Endothelial cell of coronary artery (primary cell): Measurements from ENCODE around the gene COX6B2. TPM values are rescaled to one million over a fixed set of nuclear protein-coding genes. Genes with fewer than 3 reads are reported as not detected.

Experiments used
- total RNA-seq: library from RNA; depleted of rRNA; stranded (reverse); fragments of >200 nt; gene quantifications from 2 replicates; pipeline ENCODE4 v1.2.3, GENCODE V29; 2014

COX6B2 gene, protein sequence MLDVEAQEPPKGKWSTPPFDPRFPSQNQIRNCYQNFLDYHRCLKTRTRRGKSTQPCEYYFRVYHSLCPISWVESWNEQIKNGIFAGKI
- not detected in 2 replicates for total RNA-seq

DNA sequence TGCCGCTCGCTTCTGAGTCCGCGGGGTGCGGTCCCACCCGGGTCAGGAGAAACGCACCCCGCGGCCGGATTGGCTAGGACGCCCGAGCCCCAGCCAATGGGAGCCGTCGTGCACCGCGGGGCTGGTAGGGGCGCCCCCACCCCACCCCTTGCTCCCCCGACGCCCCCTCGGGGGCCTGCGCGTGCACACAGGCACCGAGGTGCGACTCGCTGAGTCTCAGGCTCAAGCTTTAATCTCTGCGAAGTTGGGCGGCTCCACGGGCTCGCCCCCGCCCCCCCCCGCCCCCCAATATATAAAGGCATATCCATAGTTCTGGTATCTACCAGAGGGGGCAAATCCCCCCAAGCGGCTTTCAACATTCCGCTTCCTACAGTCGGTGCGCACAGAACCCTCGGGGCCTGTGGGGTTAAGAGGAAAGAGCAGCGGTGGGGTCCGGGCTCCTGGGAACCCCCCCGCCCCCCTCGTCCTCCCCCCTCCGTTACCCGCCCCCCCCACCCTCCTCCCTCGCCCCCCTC, at the start of gene COX6B2:
Gene COX6B2, minus strand, starts transcription at position 22 of the 515 bp plus-strand sequence. CDS start 198 bp downstream, outside the sequence.

DNA sequence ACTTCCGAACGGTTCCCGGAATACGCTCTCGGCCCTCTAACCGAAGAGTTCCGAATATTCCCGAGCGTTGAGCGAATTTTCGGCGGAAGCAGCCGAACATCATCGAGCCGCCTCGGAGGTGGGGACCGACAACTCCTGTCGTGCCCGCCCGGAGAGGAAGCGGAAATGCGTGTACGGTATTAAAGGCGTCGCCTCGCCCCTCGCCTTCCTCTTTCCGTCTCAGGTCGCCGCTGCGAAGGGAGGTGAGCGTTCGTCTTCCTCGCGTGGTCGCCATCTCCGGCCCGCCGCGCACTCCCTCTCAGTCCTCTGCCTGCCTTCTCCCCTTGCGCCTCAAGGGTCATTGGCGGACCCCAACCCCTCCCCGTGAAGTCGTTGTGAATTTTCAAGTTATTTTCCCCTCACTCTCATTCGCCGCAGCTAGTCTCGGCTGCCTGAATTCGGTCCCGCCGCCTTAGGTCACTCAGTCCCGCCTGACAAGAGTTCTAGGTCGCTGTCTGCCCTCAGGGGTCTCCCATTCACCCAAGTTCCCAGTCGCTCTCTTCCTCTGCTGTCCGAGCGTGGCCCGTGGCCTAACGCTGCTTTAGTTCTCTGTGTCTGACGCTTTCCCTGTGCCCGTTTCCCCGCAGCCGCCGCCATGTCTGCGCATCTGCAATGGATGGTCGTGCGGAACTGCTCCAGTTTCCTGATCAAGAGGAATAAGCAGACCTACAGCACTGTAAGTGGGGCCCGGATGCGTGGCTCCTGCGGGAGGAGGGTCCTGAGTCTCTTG, 31.4 kb upstream of the COX6B2 start, which contains the start of gene RPL28:
Gene RPL28, plus strand, starts transcription at position 209 of the 769 bp plus-strand sequence. Its CDS starts 426 bp downstream, at position 635.

GRCh38 chr19:55384131-55384919, 29.8 kb upstream of the COX6B2 start, which contains the start of gene TMEM238:
Gene TMEM238, minus strand, starts transcription at chr19:55384292. Its CDS starts 33 bp downstream, at chr19:55384259.

DNA sequence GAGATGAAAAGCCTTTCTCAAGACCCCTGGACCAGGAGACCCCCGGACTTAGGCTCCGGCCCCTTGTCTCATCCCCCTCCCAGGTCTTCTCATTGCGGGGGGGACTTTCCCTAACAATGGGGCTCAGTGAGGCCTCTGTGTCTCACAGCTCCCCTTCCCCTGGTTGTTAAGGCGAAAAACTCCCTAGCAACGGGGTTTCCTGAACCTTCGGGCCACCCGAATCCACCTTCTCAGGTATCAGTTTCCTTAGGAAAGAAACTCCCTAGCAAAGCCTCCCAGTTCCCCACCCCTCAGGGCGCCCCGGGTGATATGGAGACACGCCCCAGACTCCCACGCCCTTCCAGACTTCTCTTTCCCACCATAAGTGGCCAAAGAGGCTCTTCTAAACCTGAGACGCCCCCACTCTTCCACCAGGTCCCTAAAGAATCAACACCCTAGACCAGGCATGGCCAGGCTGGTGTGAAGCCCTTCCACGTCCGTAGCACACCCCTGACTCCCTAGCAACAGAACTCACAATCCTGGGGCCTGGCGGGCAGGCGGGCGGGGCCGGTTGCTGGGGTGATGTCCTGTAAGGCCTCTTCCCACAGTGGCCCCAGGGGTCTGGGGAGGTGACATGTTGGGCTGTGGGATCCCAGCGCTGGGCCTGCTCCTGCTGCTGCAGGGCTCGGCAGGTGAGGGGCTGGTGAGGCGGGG, 21.9 kb upstream of the COX6B2 start, which contains the start of gene TMEM190:
Gene TMEM190, plus strand, starts transcription at position 586 of the 693 bp plus-strand sequence. Its CDS starts 28 bp downstream, at position 614.

GRCh38 chr19:55370305-55370988, 15.9 kb upstream of the COX6B2 start, which contains the start of gene IL11:
Gene IL11, minus strand, starts transcription at chr19:55370463. Its CDS starts 153 bp downstream, at chr19:55370310.

DNA sequence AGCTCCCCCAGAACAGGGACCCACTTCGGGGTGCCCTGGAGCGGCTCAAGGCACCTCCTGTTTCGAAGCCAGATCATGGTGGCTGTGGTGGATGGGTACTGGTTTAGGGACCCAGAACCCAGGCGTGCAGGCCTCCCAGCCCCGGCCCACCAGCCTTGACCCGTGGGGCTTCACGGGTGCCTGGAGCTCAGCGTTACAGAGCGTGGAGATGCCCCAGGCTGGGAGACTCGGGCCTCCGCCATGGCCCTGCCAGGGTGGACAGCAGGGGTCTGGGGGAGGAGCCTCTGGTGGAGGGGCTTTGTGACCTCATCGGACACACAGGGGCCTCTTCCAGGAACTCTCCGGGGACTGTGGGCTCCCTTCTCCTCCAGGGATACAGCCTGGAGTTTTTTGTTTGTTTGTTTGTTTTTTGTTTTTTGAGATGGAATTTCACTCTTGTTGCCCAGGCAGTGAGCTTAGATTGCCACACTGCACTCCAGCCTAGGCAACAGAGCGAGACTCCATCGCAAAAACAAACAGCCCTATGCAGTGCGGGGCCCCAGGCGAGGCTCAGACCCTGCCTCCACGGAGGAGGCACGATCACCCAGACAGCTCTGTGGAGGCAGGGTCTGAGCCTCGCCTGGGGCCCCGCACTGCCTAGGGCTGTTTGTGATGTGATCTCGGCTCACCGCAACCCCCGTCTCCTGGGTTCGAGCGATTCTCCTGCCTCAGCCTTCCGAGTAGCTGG, 8.6 kb upstream of the COX6B2 start, which contains the start of gene GARIN5B:
Gene GARIN5B, minus strand, starts transcription at position 271 of the 727 bp plus-strand sequence. Its CDS starts 194 bp downstream, at position 77.

DNA sequence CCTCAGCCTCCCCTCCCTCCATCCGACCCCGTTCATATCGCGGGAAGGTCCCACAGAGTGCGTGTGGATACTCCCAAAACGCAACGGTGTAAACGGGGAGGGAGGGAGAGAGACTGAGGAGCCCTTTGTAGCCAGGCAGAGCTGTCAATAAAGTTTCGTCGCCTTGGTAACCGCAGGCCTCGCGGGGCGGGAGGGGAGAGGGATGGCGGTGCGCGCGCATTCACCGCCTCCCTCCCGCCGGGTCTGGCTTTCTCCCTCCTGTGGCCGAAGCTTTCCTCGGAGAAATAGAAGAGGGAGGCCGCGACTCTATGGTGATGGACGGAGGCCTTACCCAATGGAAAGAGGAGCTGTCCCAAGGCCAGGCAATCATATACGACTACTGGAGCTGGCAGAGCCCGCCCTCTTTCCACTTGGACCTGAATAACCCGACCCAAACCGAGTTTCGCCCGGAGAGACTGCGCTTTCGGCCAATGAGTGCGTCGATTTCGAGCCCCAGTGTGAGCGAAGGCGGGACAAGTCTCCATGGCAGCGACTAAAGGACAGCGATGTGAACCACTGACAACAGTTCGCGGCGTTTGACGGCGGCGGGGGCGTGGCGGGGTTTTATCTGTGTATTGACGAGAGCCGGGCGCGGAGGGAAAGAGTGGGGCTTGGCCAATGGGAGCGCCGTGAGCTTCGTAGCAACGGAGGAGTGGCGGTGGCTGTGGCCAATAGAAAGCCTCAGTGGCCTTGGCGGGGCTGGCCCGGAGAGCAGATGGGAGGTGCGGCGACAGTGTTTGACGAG, 15.2 kb downstream of the COX6B2 start, which contains the start of gene KMT5C:
Gene KMT5C, plus strand, starts transcription at position 772 of the 784 bp plus-strand sequence. CDS start 2,061 bp downstream, outside the sequence.

DNA sequence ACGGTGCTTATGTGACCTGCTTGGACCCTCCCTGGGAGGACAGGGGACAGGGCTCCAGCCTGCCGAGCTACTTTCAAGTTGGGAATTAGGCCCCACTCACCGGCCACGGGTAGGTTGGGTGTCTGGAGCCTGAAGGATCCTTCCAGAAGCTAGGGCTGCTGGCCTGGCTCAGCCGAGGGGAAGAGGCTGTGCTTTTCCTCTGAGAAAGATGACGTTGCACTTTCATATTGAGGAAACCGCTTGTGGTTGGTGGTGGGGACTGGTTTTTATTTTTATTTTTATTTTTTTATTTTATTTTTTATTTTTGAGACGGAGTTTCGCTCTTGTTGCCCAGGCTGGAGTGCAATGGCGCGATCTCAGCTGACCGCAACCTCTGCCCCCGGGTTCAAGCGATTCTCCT, 29.3 kb downstream of the COX6B2 start, which contains the start of gene TMEM150B:
Gene TMEM150B, minus strand, starts transcription at position 170 of the 400 bp plus-strand sequence. CDS start 4,305 bp downstream, outside the sequence.

Other genes starting within 250 kb of the COX6B2 start
- 33.6 and 40.1 TPM in 2 replicates for gene PPP1R12C, start 237.1 kb downstream of the COX6B2 start, total RNA-seq
- gene TNNT1, start 205.5 kb downstream of the COX6B2 start, total RNA-seq = 2.2 and 2.4 TPM in 2 replicates
- not detected in 2 replicates for gene TNNI3, start 197.0 kb downstream of the COX6B2 start, total RNA-seq
- gene DNAAF3, start 188.1 kb downstream of the COX6B2 start, total RNA-seq = 0.27 and 0.47 TPM in 2 replicates
- not detected in 2 replicates for gene SYT5, start 174.4 kb downstream of the COX6B2 start, total RNA-seq
- 0.63 and 1.3 TPM in 2 replicates for gene PTPRH, start 145.2 kb downstream of the COX6B2 start, total RNA-seq
- 0.72 and 1.1 TPM in 2 replicates for gene TMEM86B, start 126.0 kb downstream of the COX6B2 start, total RNA-seq
- 28.2 and 32.9 TPM in 2 replicates for gene PPP6R1, start 95.7 kb downstream of the COX6B2 start, total RNA-seq
- gene HSPBP1, start 74.6 kb downstream of the COX6B2 start, total RNA-seq = 23.2 and 27.4 TPM in 2 replicates
- gene BRSK1, start 70.7 kb downstream of the COX6B2 start, total RNA-seq = 0.36 and 2.0 TPM in 2 replicates
- not detected in 2 replicates for gene TMEM150B, start 29.4 kb downstream of the COX6B2 start, total RNA-seq
- 2.9 and 4.7 TPM in 2 replicates for gene KMT5C, start 14.8 kb downstream of the COX6B2 start, total RNA-seq
- gene GARIN5B, start 8.5 kb upstream of the COX6B2 start, total RNA-seq = not detected in 2 replicates
- gene IL11, start 15.7 kb upstream of the COX6B2 start, total RNA-seq = 0.09 and 0.54 TPM in 2 replicates
- not detected in 2 replicates for gene TMEM190, start 22.1 kb upstream of the COX6B2 start, total RNA-seq
- 0.36 TPM in 1 of 2 replicates, not detected in the other for gene TMEM238, start 29.6 kb upstream of the COX6B2 start, total RNA-seq
- gene RPL28, start 31.2 kb upstream of the COX6B2 start, total RNA-seq = 205 and 252 TPM in 2 replicates
- gene UBE2S, start 53.1 kb upstream of the COX6B2 start, total RNA-seq = 69.6 and 98.9 TPM in 2 replicates
- gene SHISA7, start 88.6 kb upstream of the COX6B2 start, total RNA-seq = not detected in 2 replicates
- gene ISOC2, start 106.9 kb upstream of the COX6B2 start, total RNA-seq = 44.0 and 69.7 TPM in 2 replicates
- not detected in 2 replicates for gene C19orf85, start 110.0 kb upstream of the COX6B2 start, total RNA-seq
- 0.99 and 1.1 TPM in 2 replicates for gene ZNF628, start 121.9 kb upstream of the COX6B2 start, total RNA-seq
- 13.5 and 15.5 TPM in 2 replicates for gene NAT14, start 130.5 kb upstream of the COX6B2 start, total RNA-seq
- gene SSC5D, start 133.7 kb upstream of the COX6B2 start, total RNA-seq = 0.27 and 2.1 TPM in 2 replicates
- gene SBK2, start 182.4 kb upstream of the COX6B2 start, total RNA-seq = not detected in 2 replicates
- gene SBK3, start 190.8 kb upstream of the COX6B2 start, total RNA-seq = 0.19 TPM in 1 of 2 replicates, not detected in the other
- 3.0 and 4.4 TPM in 2 replicates for gene ZNF579, start 226.1 kb upstream of the COX6B2 start, total RNA-seq
- 1.9 and 2.2 TPM in 2 replicates for gene FIZ1, start 244.8 kb upstream of the COX6B2 start, total RNA-seq
- 10.0 and 15.4 TPM in 2 replicates for gene ZNF524, start 245.6 kb upstream of the COX6B2 start, total RNA-seq